Prostate gland (tissue), 2 donors: ENCODE data around the gene ZC3H12D. TPM values are rescaled to one million over a fixed set of nuclear protein-coding genes. Genes with fewer than 3 reads are reported as not detected.

Experiments used
- DNase-seq: peaks from one replicate; pipeline ENCODE4 v3.0.0-alpha.2; 2019; ENCODE audit warnings: low spot score
- H3K27ac ChIP-seq, 2 donors: fragments of 200-600 bp; sonication (generic); 2 replicates each; pipeline ENCODE4 v1.5.1; 2017 to 2019
- H3K27me3 ChIP-seq: fragments of 200-600 bp; sonication (generic); replicated peaks from 2 replicates; pipeline ENCODE4 v1.5.1; 2019; ENCODE audit not compliant: insufficient read depth
- H3K36me3 ChIP-seq, 2 donors: fragments of 200-600 bp; sonication (generic); 1 replicate in 1 of 2; 2 replicates in 1 of 2; pipeline versions ENCODE4 v1.5.1 to v1.8.1; 2017 to 2019
- H3K4me1 ChIP-seq: fragments of 200-600 bp; sonication (generic); replicated peaks from 2 replicates; pipeline ENCODE4 v1.5.1; 2019
- H3K4me3 ChIP-seq, 2 donors: fragments of 200-600 bp; sonication (generic); 2 replicates each; pipeline ENCODE4 v1.5.1; 2017 to 2019
- H3K9me3 ChIP-seq: fragments of 200-600 bp; sonication (generic); 2 replicates; pipeline ENCODE4 v1.5.1; 2017
- CTCF ChIP-seq, 4 experiments: fragments of 200-600 bp in 2 of 4; fragments of 450-650 bp in 2 of 4; sonication (generic) in 2 of 4; IDR thresholded peaks; 1 replicate in 3 of 4; 2 replicates in 1 of 4; pipeline ENCODE4 v1.5.1; 2016 to 2019; ENCODE audit warnings: antibody characterized with exemption in 4 of 4, mild to moderate bottlenecking in 2 of 4, moderate library complexity in 2 of 4
- POLR2A ChIP-seq: fragments of 450-650 bp; IDR thresholded peaks from one replicate; pipeline ENCODE4 v1.6.1; 2016; ENCODE audit warnings: antibody characterized with exemption, mild to moderate bottlenecking
- POLR2AphosphoS5 ChIP-seq: sonication (generic); formaldehyde crosslinking; IDR thresholded peaks from one replicate; pipeline ENCODE4 v1.6.1; 2017; ENCODE audit warnings: antibody characterized with exemption
- WGBS: methylation state at CpG from one replicate; pipeline ENCODE4 v1.1.5; 2018; 5-methylcytosine and 5-hydroxymethylcytosine counted together
- intact Hi-C: fragments of 100-400 bp; cut with DNase I; formaldehyde crosslinking; loops from one replicate; pipeline ENCODE4 v1.14.2; 2022
- total RNA-seq, 2 donors: library from RNA; depleted of rRNA; stranded (reverse); fragments of >200 nt; gene quantifications; one replicate each; pipeline ENCODE4 v1.1.0, GENCODE V29; 2016

Gene ZC3H12D
- total RNA-seq, 2 donors from 2014 or later = 1.5 to 3.5 TPM

GRCh38 chr6:149441740-149442139 is 43.1 kb downstream of the ZC3H12D start:
- intact Hi-C loops = no loop called here
- Histone ChIP-seq H3K36me3 (no peaks in the 10 kb centered on the region), H3K27me3 (no peaks in the 10 kb centered on the region), H3K27ac (no peak overlapping the region), H3K4me3 (no peak overlapping the region), H3K4me1 (no peaks in the 10 kb centered on the region), H3K9me3 (no peaks in the 10 kb centered on the region)
- 62% methylated on average over 8 of the region's 9 CpGs for WGBS
- DNase-seq = no peak
- TF ChIP-seq POLR2AphosphoS5 (no peak), CTCF (IDR thresholded peaks at IDR 0.05) (no peak), POLR2A (no peak)

GRCh38 chr6:149440735-149441671 is 43.8 kb downstream of the ZC3H12D start:
- Histone ChIP-seq H3K27me3 (no peaks in the 10 kb centered on the region), H3K4me1 (no peaks in the 10 kb centered on the region), H3K4me3 (no peak overlapping the region), H3K9me3 (no peaks in the 10 kb centered on the region), H3K27ac (no peak overlapping the region), H3K36me3 (no peaks in the 10 kb centered on the region)
- no peak for DNase-seq
- intact Hi-C loops = no loop called here
- WGBS = 82% methylated on average over 16 of the region's 16 CpGs
- TF ChIP-seq POLR2AphosphoS5 = no peak
- TF ChIP-seq CTCF (IDR thresholded peaks at IDR 0.05) = no peak
- TF ChIP-seq POLR2A = no peak

- Histone ChIP-seq H3K4me3 (no peak overlapping the region), H3K4me1 (no peaks in the 10 kb centered on the region), H3K27ac (no peak overlapping the region), H3K36me3 (no peaks in the 10 kb centered on the region), H3K9me3 (no peaks in the 10 kb centered on the region), H3K27me3 (no peaks in the 10 kb centered on the region)
- TF ChIP-seq CTCF (IDR thresholded peaks at IDR 0.05) = no peak
- no peak for TF ChIP-seq POLR2A
- TF ChIP-seq POLR2AphosphoS5 = no peak
- WGBS = 65% methylated on average over 1 of the region's 1 CpG
- no peak for DNase-seq
- intact Hi-C loops = no loop called here
These were observed 45.2 kb downstream of the ZC3H12D start for GRCh38 chr6:149439626-149440025.

GRCh38 chr6:149438855-149439254 is 46.0 kb downstream of the ZC3H12D start:
- Histone ChIP-seq H3K27me3 (no peaks in the 10 kb centered on the region), H3K4me1 (no peaks in the 10 kb centered on the region), H3K4me3 (no peak overlapping the region), H3K9me3 (no peaks in the 10 kb centered on the region), H3K27ac (no peak overlapping the region), H3K36me3 (no peaks in the 10 kb centered on the region)
- no peak for DNase-seq
- intact Hi-C loops = no loop called here
- WGBS = 83% methylated on average over 3 of the region's 3 CpGs
- no peak for TF ChIP-seq POLR2A
- no peak for TF ChIP-seq POLR2AphosphoS5
- no peak for TF ChIP-seq CTCF (IDR thresholded peaks at IDR 0.05)

- intact Hi-C loops = no loop called here
- Histone ChIP-seq H3K27me3 (no peaks in the 10 kb centered on the region), H3K36me3 (no peaks in the 10 kb centered on the region), H3K27ac (no peak overlapping the region), H3K9me3 (no peaks in the 10 kb centered on the region), H3K4me3 (no peak overlapping the region), H3K4me1 (no peaks in the 10 kb centered on the region)
- no peak for DNase-seq
- WGBS = 90% methylated on average over 3 of the region's 3 CpGs
- no peak for TF ChIP-seq CTCF (IDR thresholded peaks at IDR 0.05)
- no peak for TF ChIP-seq POLR2A
- no peak for TF ChIP-seq POLR2AphosphoS5
These were observed 47.6 kb downstream of the ZC3H12D start for GRCh38 chr6:149437212-149437611.
